Ovary (tissue), 3 donors: ENCODE measurements around the gene PCID2.

Experiments used
- EP300 ChIP-seq: sonication (generic); formaldehyde crosslinking; IDR thresholded peaks from one replicate; pipeline ENCODE4 v1.6.1; 2017; ENCODE audit warnings: antibody characterized with exemption
- POLR2A ChIP-seq: fragments of 450-650 bp; IDR thresholded peaks from one replicate; pipeline ENCODE4 v1.6.1; 2017; ENCODE audit warnings: antibody characterized with exemption, mild to moderate bottlenecking, moderate library complexity
- TF ChIP-seq, protein P1 (sequence below), 3 donors: fragments of 450-650 bp in 2 of 3; fragments of 200-600 bp in 1 of 3; IDR thresholded peaks; one replicate each; pipeline versions ENCODE4 v1.5.1 to v1.8.0; 2016 to 2022; ENCODE audit warnings: antibody characterized with exemption in 3 of 3, mild to moderate bottlenecking in 1 of 3
- donor health status: DM: no; HTN: no; CAD: no.

GRCh38 chr13:113187263-113187669, 21.2 kb downstream of the PCID2 start:
- TF ChIP-seq, protein P1, sequence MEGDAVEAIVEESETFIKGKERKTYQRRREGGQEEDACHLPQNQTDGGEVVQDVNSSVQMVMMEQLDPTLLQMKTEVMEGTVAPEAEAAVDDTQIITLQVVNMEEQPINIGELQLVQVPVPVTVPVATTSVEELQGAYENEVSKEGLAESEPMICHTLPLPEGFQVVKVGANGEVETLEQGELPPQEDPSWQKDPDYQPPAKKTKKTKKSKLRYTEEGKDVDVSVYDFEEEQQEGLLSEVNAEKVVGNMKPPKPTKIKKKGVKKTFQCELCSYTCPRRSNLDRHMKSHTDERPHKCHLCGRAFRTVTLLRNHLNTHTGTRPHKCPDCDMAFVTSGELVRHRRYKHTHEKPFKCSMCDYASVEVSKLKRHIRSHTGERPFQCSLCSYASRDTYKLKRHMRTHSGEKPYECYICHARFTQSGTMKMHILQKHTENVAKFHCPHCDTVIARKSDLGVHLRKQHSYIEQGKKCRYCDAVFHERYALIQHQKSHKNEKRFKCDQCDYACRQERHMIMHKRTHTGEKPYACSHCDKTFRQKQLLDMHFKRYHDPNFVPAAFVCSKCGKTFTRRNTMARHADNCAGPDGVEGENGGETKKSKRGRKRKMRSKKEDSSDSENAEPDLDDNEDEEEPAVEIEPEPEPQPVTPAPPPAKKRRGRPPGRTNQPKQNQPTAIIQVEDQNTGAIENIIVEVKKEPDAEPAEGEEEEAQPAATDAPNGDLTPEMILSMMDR (IDR thresholded peaks at IDR 0.05) = no peak
- TF ChIP-seq POLR2A (no peak), EP300 (no peak)
